Measurements from ENCODE around the gene ADNP. TPM values are rescaled to one million over a fixed set of nuclear protein-coding genes. Genes with fewer than 3 reads are reported as not detected.

ADNP gene
- total RNA-seq, 1 donor from 2014 or later, result 58.3 TPM

DNA sequence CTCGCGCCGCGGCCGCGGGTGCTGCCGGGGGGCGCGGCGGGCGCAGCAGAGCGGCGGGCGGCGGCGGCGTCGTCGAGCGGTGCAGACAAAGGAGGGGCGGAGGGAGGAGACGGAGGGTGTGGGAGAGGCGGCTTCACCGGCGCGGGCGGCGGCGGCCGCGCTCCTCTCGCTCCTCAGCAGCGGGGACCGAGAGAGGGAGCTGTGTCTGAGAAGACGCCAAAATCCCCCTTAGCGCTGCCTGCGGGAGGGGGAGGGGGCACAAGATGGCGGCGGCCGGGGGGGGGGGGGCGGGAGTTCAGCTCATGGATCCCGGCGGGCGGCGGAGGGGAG, 296 bp downstream of the ADNP start:
- TF ChIP-seq, protein P1, sequence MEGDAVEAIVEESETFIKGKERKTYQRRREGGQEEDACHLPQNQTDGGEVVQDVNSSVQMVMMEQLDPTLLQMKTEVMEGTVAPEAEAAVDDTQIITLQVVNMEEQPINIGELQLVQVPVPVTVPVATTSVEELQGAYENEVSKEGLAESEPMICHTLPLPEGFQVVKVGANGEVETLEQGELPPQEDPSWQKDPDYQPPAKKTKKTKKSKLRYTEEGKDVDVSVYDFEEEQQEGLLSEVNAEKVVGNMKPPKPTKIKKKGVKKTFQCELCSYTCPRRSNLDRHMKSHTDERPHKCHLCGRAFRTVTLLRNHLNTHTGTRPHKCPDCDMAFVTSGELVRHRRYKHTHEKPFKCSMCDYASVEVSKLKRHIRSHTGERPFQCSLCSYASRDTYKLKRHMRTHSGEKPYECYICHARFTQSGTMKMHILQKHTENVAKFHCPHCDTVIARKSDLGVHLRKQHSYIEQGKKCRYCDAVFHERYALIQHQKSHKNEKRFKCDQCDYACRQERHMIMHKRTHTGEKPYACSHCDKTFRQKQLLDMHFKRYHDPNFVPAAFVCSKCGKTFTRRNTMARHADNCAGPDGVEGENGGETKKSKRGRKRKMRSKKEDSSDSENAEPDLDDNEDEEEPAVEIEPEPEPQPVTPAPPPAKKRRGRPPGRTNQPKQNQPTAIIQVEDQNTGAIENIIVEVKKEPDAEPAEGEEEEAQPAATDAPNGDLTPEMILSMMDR (IDR thresholded peaks at IDR 0.05), result no peak
- no peak for DNase-seq
- ATAC-seq, result peak; percentile 58 to 62
- no peaks in the 10 kb centered on the region for H3K9me3 ChIP-seq
- intact Hi-C loops (cut with DNase I), result no loop called here
- peak overlapping the region; percentile 64 for H3K4me3 ChIP-seq
- H3K36me3 ChIP-seq, result peaks cover 40% of the 10 kb centered on the region
- H3K4me1 ChIP-seq, result peaks cover 42% of the 10 kb centered on the region
- no peaks in the 10 kb centered on the region for H3K27me3 ChIP-seq (ENCODE audit: low read depth)
- H3K27ac ChIP-seq, result peak overlapping the region; percentile 99

DNA sequence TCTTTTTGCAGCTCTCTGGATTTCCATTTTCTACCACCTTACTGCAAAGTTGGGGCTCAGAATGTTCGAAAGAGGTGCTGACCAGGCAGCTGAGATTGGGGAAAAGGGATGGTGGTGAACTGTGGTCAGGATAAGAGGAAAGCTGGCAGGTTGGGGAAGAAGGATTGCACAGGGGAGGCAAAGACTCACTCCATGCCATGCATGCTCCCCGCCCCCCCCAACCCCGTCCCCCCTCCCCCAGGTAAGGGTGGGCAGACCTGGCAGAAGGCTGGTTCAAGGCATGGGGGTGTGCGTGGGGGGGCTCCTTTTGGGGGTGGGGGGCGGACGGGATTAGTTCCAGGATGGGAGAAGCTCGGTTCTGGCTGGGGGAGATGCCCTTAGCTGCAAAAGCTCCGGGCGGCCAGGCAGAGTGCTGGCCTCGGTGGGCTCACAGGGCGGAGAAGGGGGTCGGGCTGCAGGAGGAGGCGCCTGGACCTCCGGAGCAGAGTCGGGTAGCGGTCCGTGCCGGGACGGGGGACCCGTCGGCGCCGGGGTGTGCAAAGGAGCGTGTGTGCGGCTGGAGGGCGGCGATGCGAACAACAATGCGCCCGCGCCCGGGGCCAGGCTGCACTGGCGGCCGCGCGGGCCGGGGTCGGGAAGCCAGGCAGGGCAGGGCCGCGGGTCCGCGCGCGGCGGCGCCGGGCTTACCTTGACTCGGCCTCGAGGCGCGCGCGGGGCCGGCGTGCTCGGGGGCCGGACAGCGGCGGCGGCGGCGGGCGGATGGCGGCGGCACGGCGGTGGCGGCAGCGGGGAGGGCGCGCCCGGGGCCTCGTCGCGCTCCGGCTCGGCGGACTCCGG, 880 bp downstream of the ADNP start:
- no peaks in the 10 kb centered on the region for H3K9me3 ChIP-seq
- intact Hi-C loops (cut with DNase I), result no loop called here
- H3K4me3 ChIP-seq, result peak overlapping the region; percentile 75
- DNase-seq (peak; percentile 57), ATAC-seq (peak in 1 of 2 donors; percentile 1)
- H3K27ac ChIP-seq, result peak overlapping the region; percentile 99
- TF ChIP-seq, protein P1 (IDR thresholded peaks at IDR 0.05), result no peak
- H3K27me3 ChIP-seq (ENCODE audit: low read depth), result no peaks in the 10 kb centered on the region
- peaks cover 35% of the 10 kb centered on the region for H3K36me3 ChIP-seq
- H3K4me1 ChIP-seq, result peaks cover 48% of the 10 kb centered on the region

DNA sequence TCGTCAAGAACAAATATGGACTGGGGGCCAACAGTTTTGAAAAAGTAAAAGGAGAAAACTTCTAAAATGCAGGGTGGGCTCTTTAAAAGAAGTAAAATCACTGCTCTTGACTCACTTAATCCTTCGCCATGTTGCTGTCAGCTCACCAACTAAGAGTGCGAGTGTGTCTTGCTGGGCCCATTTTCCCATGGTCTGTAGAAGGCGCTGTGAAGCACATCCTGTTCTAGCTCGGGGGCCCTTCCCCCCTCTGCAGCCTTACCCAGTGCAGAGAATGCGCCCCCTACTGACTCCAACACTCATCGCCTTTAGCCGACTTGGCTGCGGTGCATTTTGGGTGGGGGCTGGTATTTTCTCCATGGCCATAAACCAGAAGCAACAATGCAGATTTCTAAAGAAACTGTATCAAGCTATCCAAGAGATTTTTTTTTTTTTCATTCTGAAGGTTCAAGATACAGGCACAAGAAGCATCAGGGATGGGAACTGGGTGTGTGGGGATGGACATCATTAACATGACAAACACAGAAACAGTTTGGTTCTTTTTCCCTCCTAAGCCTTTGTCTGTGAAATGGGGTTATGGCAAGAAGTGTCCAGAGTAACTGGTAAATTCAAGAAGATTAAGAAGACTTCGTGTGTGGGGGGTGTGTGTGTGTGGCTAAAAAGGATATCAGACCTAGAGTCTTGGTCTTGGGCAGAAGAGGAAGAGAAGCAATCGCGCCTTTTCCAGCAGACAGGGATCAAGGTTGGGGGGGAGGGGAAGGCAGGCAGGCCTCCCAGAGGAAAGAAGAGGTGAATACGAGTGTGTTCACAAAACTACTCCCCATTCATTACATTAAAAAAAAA, 1.7 kb downstream of the ADNP start:
- intact Hi-C loops (cut with DNase I), result no loop called here
- H3K4me3 ChIP-seq, result peak overlapping the region; percentile 75
- no peaks in the 10 kb centered on the region for H3K27me3 ChIP-seq (ENCODE audit: low read depth)
- H3K27ac ChIP-seq, result peak overlapping the region; percentile 77
- H3K4me1 ChIP-seq, result peaks cover 53% of the 10 kb centered on the region
- ATAC-seq, result peak; percentile 79 to 87
- TF ChIP-seq, protein P1 (IDR thresholded peaks at IDR 0.05), result peak; percentile 84
- H3K36me3 ChIP-seq, result peaks cover 26% of the 10 kb centered on the region
- peak; percentile 93 for DNase-seq
- H3K9me3 ChIP-seq, result no peaks in the 10 kb centered on the region

DNA sequence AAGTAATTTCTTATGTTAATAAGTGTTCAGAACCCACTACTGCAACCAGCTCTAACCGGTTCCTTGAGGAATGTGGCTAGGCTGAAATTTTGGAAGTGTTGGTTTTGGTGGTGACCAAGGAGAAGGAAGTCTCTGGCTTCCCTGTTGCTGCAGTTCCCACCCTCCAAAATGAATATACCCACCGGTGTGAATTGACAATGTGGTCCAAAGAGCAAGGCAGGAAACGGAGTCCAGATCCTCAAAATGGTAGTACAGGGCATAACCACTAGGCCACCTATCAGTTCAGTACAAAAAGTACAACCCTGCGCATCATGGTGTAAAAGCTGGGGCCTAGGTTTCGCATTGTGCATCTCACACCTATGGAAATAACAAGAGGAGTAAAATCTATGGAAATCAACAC, 2.8 kb downstream of the ADNP start:
- TF ChIP-seq, protein P1 (IDR thresholded peaks at IDR 0.05), result no peak
- H3K27ac ChIP-seq, result no peak overlapping the region
- peaks cover 62% of the 10 kb centered on the region for H3K4me1 ChIP-seq
- ATAC-seq (no peak), DNase-seq (no peak)
- H3K4me3 ChIP-seq, result peak overlapping the region; percentile 2
- H3K9me3 ChIP-seq, result no peaks in the 10 kb centered on the region
- intact Hi-C loops (cut with DNase I), result no loop called here
- H3K27me3 ChIP-seq (ENCODE audit: low read depth), result no peaks in the 10 kb centered on the region
- H3K36me3 ChIP-seq, result peaks cover 16% of the 10 kb centered on the region

DNA sequence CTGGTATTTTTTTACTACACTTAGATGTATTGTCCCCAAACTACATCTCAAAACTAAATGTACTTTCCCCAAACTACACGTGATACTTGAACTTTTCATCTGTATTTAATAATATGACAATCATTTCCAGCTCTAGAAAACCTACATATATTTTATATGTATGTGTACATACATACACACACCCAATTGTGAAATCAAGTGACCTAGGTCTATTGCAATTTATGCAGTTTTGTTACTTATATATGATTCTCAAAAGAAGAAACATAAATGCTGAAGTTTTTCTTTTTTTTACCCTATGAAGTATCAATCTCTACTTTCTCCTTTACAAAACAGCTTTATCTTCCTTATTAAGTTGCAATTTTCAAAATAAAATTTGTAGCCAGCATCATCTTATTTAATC, 4.7 kb downstream of the ADNP start:
- peaks cover 71% of the 10 kb centered on the region for H3K4me1 ChIP-seq
- no peaks in the 10 kb centered on the region for H3K27me3 ChIP-seq (ENCODE audit: low read depth)
- peaks cover 16% of the 10 kb centered on the region for H3K36me3 ChIP-seq
- ATAC-seq (no peak), DNase-seq (no peak)
- no peaks in the 10 kb centered on the region for H3K9me3 ChIP-seq
- no peak overlapping the region for H3K27ac ChIP-seq
- no peak overlapping the region for H3K4me3 ChIP-seq
- TF ChIP-seq, protein P1 (IDR thresholded peaks at IDR 0.05), result no peak
- intact Hi-C loops (cut with DNase I), result no loop called here
